Activated CD8-positive, alpha-beta T cell treated with anti-CD3 and anti-CD28 coated beads for 36 hours (primary cell): Measurements from ENCODE around the gene PLEKHN1. TPM values are rescaled to one million over a fixed set of nuclear protein-coding genes. Genes with fewer than 3 reads are reported as not detected.

ENCODE experiments used
- ATAC-seq: fragments of 200-7000 bp; cut with Tn5 transposase; one replicate; pipeline ENCODE4 v1.10.0; 2021; ENCODE audit warnings: mild to moderate bottlenecking, moderate library complexity
- CTCF ChIA-PET: fragments of 350-600 bp; sonication (Branson Sonifier 250); formaldehyde crosslinking; loops from one replicate; lab custom pipeline; 2021; ENCODE audit warnings: antibody characterized with exemption; lab: Charles Lee
- POLR2A ChIA-PET: fragments of 350-600 bp; sonication (Branson Sonifier 250); formaldehyde crosslinking; loops from one replicate; lab custom pipeline; 2021; ENCODE audit warnings: antibody characterized with exemption; lab: Charles Lee
- DNase-seq: peaks from one replicate; pipeline ENCODE4 v3.0.0-alpha.2; 2020
- H3K27ac Mint-ChIP-seq: one replicate; pipeline ENCODE4 v1.8.0; 2021; ENCODE audit warnings: mild to moderate bottlenecking, mixed read lengths
- H3K27me3 Mint-ChIP-seq: one replicate; pipeline ENCODE4 v1.8.0; 2021; ENCODE audit warnings: mixed read lengths
- H3K36me3 Mint-ChIP-seq: one replicate; pipeline ENCODE4 v1.8.0; 2021; ENCODE audit warnings: low read depth, mixed read lengths
- H3K4me1 Mint-ChIP-seq: one replicate; pipeline ENCODE4 v1.8.0; 2021; ENCODE audit warnings: low read depth, mixed read lengths
- H3K4me3 Mint-ChIP-seq: one replicate; pipeline ENCODE4 v1.8.0; 2021; ENCODE audit warnings: mild to moderate bottlenecking, moderate library complexity, mixed read lengths
- H3K9me3 Mint-ChIP-seq: one replicate; pipeline ENCODE4 v1.8.0; 2021; ENCODE audit warnings: mixed read lengths
- intact Hi-C: fragments of 100-400 bp; cut with micrococcal nuclease; formaldehyde crosslinking; loops from one replicate; pipeline ENCODE4 v1.10.0; 2022
- total RNA-seq, 2 experiments: library from RNA; stranded (reverse); gene quantifications; one replicate each; pipeline ENCODE4 v1.2.3, GENCODE V29; 2021
- TF ChIP-seq, protein P1 (sequence below): fragments of 200-600 bp; IDR thresholded peaks from one replicate; pipeline ENCODE4 v1.8.0; 2022; ENCODE audit warnings: antibody characterized with exemption, mild to moderate bottlenecking

The PLEKHN1 gene
- total RNA-seq, 2 experiments from 2014 or later = 1.0 to 1.3 TPM

GRCh38 chr1:958823-959730 lies 7.2 kb upstream of the PLEKHN1 start, which contains the start of gene NOC2L:
Gene NOC2L, minus strand, starts transcription at chr1:959256. Its CDS starts 16 bp downstream, at chr1:959240.
- H3K4me1 Mint-ChIP-seq = peaks cover 17% of the 10 kb centered on the region
- ChIA-PET CTCF (interaction anchor here (1.4 kb wide), 1 partner anchor 10 kb away, joined by 3 read pairs; no protein-coding TSS in a partner anchor), POLR2A (interaction anchor here (0.6 to 1.5 kb wide), 6 partner anchors 17 to 103 kb away, joined by 3 to 6 read pairs (median 3); no protein-coding TSS in a partner anchor)
- ATAC-seq (peak; percentile 84), DNase-seq (peak; percentile 95)
- H3K9me3 Mint-ChIP-seq = no peaks in the 10 kb centered on the region
- TF ChIP-seq, protein P1, sequence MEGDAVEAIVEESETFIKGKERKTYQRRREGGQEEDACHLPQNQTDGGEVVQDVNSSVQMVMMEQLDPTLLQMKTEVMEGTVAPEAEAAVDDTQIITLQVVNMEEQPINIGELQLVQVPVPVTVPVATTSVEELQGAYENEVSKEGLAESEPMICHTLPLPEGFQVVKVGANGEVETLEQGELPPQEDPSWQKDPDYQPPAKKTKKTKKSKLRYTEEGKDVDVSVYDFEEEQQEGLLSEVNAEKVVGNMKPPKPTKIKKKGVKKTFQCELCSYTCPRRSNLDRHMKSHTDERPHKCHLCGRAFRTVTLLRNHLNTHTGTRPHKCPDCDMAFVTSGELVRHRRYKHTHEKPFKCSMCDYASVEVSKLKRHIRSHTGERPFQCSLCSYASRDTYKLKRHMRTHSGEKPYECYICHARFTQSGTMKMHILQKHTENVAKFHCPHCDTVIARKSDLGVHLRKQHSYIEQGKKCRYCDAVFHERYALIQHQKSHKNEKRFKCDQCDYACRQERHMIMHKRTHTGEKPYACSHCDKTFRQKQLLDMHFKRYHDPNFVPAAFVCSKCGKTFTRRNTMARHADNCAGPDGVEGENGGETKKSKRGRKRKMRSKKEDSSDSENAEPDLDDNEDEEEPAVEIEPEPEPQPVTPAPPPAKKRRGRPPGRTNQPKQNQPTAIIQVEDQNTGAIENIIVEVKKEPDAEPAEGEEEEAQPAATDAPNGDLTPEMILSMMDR = no peak
- intact Hi-C loops = no loop called here
- peak within 1 kb of the TSS; percentile 91 for H3K4me3 Mint-ChIP-seq
- H3K36me3 Mint-ChIP-seq = peaks cover 35% of the 10 kb centered on the region
- H3K27ac Mint-ChIP-seq = peak within 1 kb of the TSS; percentile 75
- H3K27me3 Mint-ChIP-seq = no peaks in the 10 kb centered on the region

GRCh38 chr1:959731-960362 lies 6.4 kb upstream of the PLEKHN1 start:
- Mint-ChIP-seq H3K4me3 (peak overlapping the region; percentile 91), H3K4me1 (peaks cover 17% of the 10 kb centered on the region), H3K27me3 (no peaks in the 10 kb centered on the region), H3K36me3 (peaks cover 30% of the 10 kb centered on the region), H3K27ac (peak overlapping the region; percentile 72), H3K9me3 (no peaks in the 10 kb centered on the region)
- ChIA-PET CTCF (no interaction called here), POLR2A (interaction anchor here (0.6 to 1.5 kb wide), 4 partner anchors 16 to 102 kb away, joined by 3 to 6 read pairs (median 4); no protein-coding TSS in a partner anchor)
- DNase-seq (peak; percentile 40), ATAC-seq (peak; percentile 4)
- TF ChIP-seq, protein P1 = no peak
- intact Hi-C loops = no loop called here

DNA sequence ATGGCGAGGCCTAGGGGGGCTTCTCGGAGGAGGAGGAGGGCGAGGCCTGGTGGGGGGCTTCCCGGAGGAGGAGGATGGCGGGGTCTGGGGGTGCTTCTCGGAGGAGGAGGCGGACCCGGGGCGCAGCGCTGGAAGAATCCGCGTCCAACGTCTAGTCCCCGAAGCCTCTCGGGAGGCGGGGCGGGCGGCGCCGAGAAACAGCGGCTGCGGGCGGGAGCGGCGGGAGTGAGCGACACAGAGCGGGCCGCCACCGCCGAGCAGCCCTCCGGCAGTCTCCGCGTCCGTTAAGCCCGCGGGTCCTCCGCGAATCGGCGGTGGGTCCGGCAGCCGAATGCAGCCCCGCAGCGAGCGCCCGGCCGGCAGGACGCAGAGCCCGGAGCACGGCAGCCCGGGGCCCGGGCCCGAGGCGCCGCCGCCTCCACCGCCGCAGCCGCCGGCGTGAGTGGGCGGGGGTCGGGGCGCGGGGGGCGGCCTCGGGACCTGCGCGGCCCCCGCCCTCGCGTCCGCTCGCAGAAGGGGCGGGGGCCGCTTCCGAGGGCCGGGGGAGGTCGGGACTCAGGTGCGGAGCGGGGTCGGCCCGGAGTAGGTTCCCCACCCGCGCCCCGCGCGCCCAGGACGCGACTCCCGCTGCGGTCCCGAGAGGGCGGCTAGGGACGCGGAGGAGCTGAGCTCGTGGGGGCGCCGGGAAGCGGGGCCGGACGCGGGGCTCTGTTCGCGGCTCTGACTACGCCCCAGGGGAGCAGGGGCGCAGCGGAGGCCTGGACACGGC lies 5.7 kb upstream of the PLEKHN1 start, which contains the start of gene KLHL17:
Gene KLHL17 (plus strand): TSS at position 222 of the 769 bp plus-strand sequence. CDS start 110 bp downstream, at position 332.
- Mint-ChIP-seq H3K36me3 (peaks cover 26% of the 10 kb centered on the region), H3K4me3 (peak within 1 kb of the TSS; percentile 91), H3K27ac (peak within 1 kb of the TSS; percentile 72), H3K9me3 (no peaks in the 10 kb centered on the region), H3K27me3 (no peaks in the 10 kb centered on the region), H3K4me1 (peaks cover 19% of the 10 kb centered on the region)
- ChIA-PET CTCF (no interaction called here), POLR2A (no interaction called here)
- TF ChIP-seq, protein P1 = no peak
- DNase-seq (peak; percentile 87), ATAC-seq (peak; percentile 66)
- intact Hi-C loops = no loop called here

DNA sequence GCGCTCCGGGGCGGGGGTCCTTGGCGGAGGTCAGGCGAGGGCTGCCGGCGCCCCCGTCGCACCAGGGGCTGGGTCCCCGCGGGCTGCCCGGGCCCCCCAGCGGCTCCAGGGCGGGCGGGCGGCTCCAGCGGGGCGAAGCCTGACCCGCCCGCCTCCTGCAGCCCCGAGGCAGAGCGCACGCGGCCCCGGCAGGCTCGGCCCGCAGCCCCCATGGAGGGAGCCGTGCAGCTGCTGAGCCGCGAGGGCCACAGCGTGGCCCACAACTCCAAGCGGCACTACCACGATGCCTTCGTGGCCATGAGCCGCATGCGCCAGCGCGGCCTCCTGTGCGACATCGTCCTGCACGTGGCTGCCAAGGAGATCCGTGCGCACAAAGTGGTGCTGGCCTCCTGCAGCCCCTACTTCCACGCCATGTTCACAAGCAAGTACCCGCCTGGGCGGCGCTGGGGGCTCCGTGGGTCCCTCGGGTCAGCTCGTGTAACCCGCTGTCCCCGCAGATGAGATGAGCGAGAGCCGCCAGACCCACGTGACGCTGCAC lies 5.1 kb upstream of the PLEKHN1 start:
- POLR2A ChIA-PET = no interaction called here
- Mint-ChIP-seq H3K4me1 (peaks cover 24% of the 10 kb centered on the region), H3K27ac (no peak overlapping the region), H3K9me3 (no peaks in the 10 kb centered on the region), H3K27me3 (no peaks in the 10 kb centered on the region), H3K36me3 (peaks cover 21% of the 10 kb centered on the region), H3K4me3 (peak overlapping the region; percentile 57)
- TF ChIP-seq, protein P1 = no peak
- ATAC-seq (no peak), DNase-seq (no peak)
- intact Hi-C loops = no loop called here
- CTCF ChIA-PET = no interaction called here
